HCT116 (cell line): ENCODE results near the gene BMP2. TPM values are rescaled to one million over a fixed set of nuclear protein-coding genes. Genes with fewer than 3 reads are reported as not detected.

Experiments
- ATAC-seq: fragments of 200-7000 bp; cut with Tn5 transposase; 2 replicates; pipeline ENCODE4 v1.9.1; 2020; ENCODE audit warnings: mild to moderate bottlenecking, moderate library complexity
- BruUV-seq: library from RNA; stranded (reverse); fragments of 400-500 nt; replicated peaks from 2 replicates; lab custom pipeline; 2021; lab: Mats Ljungman, UMichigan
- CTCF ChIA-PET: fragments of 300-600 bp; sonication (Branson Sonifier 250); formaldehyde crosslinking; loops from one replicate; lab custom pipeline; 2021; ENCODE audit warnings: antibody characterized with exemption; lab: Charles Lee
- POLR2A ChIA-PET: fragments of 300-600, 350-600 bp; sonication (Branson Sonifier 250); formaldehyde crosslinking; loops from one replicate; lab custom pipeline; 2021; ENCODE audit warnings: antibody characterized with exemption; lab: Charles Lee
- RAD21 ChIA-PET, 2 experiments: fragments of 300-600 bp; sonication (Branson Sonifier 250); formaldehyde crosslinking; loops; one replicate each; lab custom pipeline; 2023; ENCODE audit warnings: low total read pairs in 2 of 2; ENCODE audit not compliant: uncharacterized antibody in 2 of 2, unreplicated experiment in 2 of 2, low non-redundant PET in 1 of 2; lab: Charles Lee
- DNase-seq: peaks from one replicate; pipeline ENCODE4 v3.0.0-alpha.2; 2010; ENCODE audit warnings: low read depth, low spot score
- H2AFZ ChIP-seq: fragments of 200-600 bp; shearing (Covaris generic), sonication (generic); 2 replicates; pipeline ENCODE4 v1.6.1; 2017; ENCODE audit warnings: low read depth, mixed run types, mixed read lengths, antibody characterized with exemption, low read length; ENCODE audit not compliant: poor library complexity, severe bottlenecking
- H3K27ac ChIP-seq: 2 replicates; pipeline ENCODE4 v1.5.1; 2012; ENCODE audit warnings: low read depth, low read length
- H3K27me3 ChIP-seq: fragments of 200-600 bp; sonication (generic); 2 replicates; pipeline ENCODE4 v1.6.1; 2016; ENCODE audit warnings: mixed run types, low read length, mixed read lengths; ENCODE audit not compliant: insufficient read depth
- H3K36me3 ChIP-seq, 2 experiments: fragments of 200-500 bp in 1 of 2; fragments of 200-600 bp in 1 of 2; sonication (Bioruptor generic) in 1 of 2; sonication (generic) in 1 of 2; 2 replicates each; pipeline versions ENCODE4 v1.5.1 to v1.6.1; 2014 to 2016; ENCODE audit warnings: low read length in 2 of 2, inconsistent platforms in 1 of 2, mixed read lengths in 1 of 2, mixed run types in 1 of 2; ENCODE audit not compliant: insufficient read depth in 2 of 2, control insufficient read depth in 1 of 2
- H3K4me1 ChIP-seq, 2 experiments: fragments of 200-600 bp in 1 of 2; sonication (generic) in 1 of 2; 2 replicates each; pipeline versions ENCODE4 v1.5.1 to v1.6.1; 2012 to 2017; ENCODE audit warnings: low read length in 2 of 2, inconsistent platforms in 1 of 2, mild to moderate bottlenecking in 1 of 2, mixed read lengths in 1 of 2, mixed run types in 1 of 2, moderate library complexity in 1 of 2; ENCODE audit not compliant: insufficient read depth in 2 of 2, control insufficient read depth in 1 of 2
- H3K4me2 ChIP-seq: fragments of 200-600 bp; sonication (generic); 2 replicates; pipeline ENCODE4 v1.6.1; 2017; ENCODE audit warnings: mixed run types, low read length, mixed read lengths
- H3K4me3 ChIP-seq, 2 experiments: fragments of 200-600 bp in 1 of 2; sonication (generic) in 1 of 2; replicated peaks in 1 of 2; 2 replicates each; pipeline ENCODE4 v1.5.1; 2011 to 2016; ENCODE audit warnings: low read length in 2 of 2, control low read depth in 1 of 2, low read depth in 1 of 2, mild to moderate bottlenecking in 1 of 2, mixed read lengths in 1 of 2, mixed run types in 1 of 2
- H3K79me2 ChIP-seq: fragments of 200-600 bp; sonication (generic); 2 replicates; pipeline ENCODE4 v1.6.1; 2017; ENCODE audit warnings: mild to moderate bottlenecking, mixed run types, low read length, moderate library complexity, mixed read lengths; ENCODE audit not compliant: insufficient read depth
- H3K9ac ChIP-seq: fragments of 200-600 bp; sonication (generic); 2 replicates; pipeline ENCODE4 v1.6.1; 2016; ENCODE audit warnings: low read length, mixed read lengths
- H3K9me2 ChIP-seq: fragments of 200-600 bp; sonication (generic), shearing (Covaris generic); 2 replicates; pipeline ENCODE4 v1.6.1; 2017; ENCODE audit warnings: mixed run types, mild to moderate bottlenecking, moderate library complexity; ENCODE audit not compliant: insufficient read depth
- H3K9me3 ChIP-seq, 2 experiments: fragments of 200-500 bp in 1 of 2; fragments of 200-600 bp in 1 of 2; sonication (Bioruptor generic) in 1 of 2; sonication (generic) in 1 of 2; 2 replicates each; pipeline ENCODE4 v1.6.1; 2014 to 2017; ENCODE audit warnings: low read length in 2 of 2, mixed read lengths in 2 of 2, inconsistent platforms in 1 of 2, low read depth in 1 of 2, mild to moderate bottlenecking in 1 of 2, mixed run types in 1 of 2, moderate library complexity in 1 of 2; ENCODE audit not compliant: control insufficient read depth in 1 of 2, insufficient read depth in 1 of 2
- H4K20me1 ChIP-seq: fragments of 200-600 bp; sonication (generic), shearing (Covaris generic); 2 replicates; pipeline ENCODE4 v1.6.1; 2017; ENCODE audit warnings: mixed run types, mild to moderate bottlenecking, moderate library complexity; ENCODE audit not compliant: insufficient read depth
- EGR1 ChIP-seq: IDR thresholded peaks from 2 replicates; pipeline ENCODE4 v1.6.1; 2012; ENCODE audit warnings: low read depth
- RAD21 ChIP-seq: IDR thresholded peaks from 2 replicates; pipeline ENCODE4 v1.6.1; 2012; ENCODE audit warnings: low read depth, mild to moderate bottlenecking
- SIN3A ChIP-seq: IDR thresholded peaks from 2 replicates; pipeline ENCODE4 v1.6.1; 2012; ENCODE audit warnings: low read depth
- ZFX ChIP-seq: fragments of 450-650 bp; IDR thresholded peaks from 2 replicates; pipeline ENCODE4 v1.6.1; 2017
- intact Hi-C: fragments of 100-400 bp; cut with micrococcal nuclease; formaldehyde crosslinking; loops from 2 replicates; pipeline ENCODE4 v1.10.0; 2022
- total RNA-seq: library from RNA; stranded (reverse); gene quantifications from one replicate; pipeline ENCODE4 v1.2.1, GENCODE V29; 2021; ENCODE audit not compliant: unreplicated experiment
- TF ChIP-seq, protein P1 (sequence below): IDR thresholded peaks from 2 replicates; pipeline ENCODE4 v1.6.1; 2011; ENCODE audit warnings: mild to moderate bottlenecking, low read length, moderate library complexity; ENCODE audit not compliant: insufficient replicate concordance; ENCODE audit errors: extremely low read depth

BMP2 gene
- total RNA-seq, 1 experiment from 2014 or later = 0.15 TPM

DNA sequence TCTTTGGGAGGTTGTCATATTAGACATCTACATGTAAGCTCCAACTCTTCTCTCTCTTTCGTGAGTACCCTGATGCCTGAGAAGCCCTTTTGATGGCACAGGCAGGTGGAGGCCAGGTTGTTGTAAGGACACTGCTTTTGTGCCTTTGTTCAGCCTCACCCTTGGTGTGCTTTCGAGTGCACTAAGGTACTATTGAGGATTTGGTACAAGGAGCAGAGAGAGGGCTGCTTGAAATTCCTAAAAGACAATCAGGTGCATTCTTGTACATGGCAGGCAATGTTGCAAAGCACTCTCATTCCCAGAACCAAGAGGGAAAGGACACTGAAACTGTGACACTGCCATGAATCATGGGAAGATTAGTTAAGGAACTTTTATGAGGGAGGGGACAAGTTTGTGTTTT is 19.1 kb downstream of the BMP2 start:
- H3K27me3 ChIP-seq = no peaks in the 10 kb centered on the region
- no peak overlapping the region for H2AFZ ChIP-seq
- intact Hi-C loops = no loop called here
- H3K36me3 ChIP-seq = no peaks in the 10 kb centered on the region
- H3K27ac ChIP-seq = no peak overlapping the region
- no peaks in the 10 kb centered on the region for H3K9me2 ChIP-seq
- ATAC-seq (no peak), DNase-seq (no peak)
- H3K4me1 ChIP-seq = no peaks in the 10 kb centered on the region
- POLR2A ChIA-PET = no interaction called here
- RAD21 ChIA-PET = no interaction called here
- CTCF ChIA-PET = no interaction called here
- TF ChIP-seq, protein P1, sequence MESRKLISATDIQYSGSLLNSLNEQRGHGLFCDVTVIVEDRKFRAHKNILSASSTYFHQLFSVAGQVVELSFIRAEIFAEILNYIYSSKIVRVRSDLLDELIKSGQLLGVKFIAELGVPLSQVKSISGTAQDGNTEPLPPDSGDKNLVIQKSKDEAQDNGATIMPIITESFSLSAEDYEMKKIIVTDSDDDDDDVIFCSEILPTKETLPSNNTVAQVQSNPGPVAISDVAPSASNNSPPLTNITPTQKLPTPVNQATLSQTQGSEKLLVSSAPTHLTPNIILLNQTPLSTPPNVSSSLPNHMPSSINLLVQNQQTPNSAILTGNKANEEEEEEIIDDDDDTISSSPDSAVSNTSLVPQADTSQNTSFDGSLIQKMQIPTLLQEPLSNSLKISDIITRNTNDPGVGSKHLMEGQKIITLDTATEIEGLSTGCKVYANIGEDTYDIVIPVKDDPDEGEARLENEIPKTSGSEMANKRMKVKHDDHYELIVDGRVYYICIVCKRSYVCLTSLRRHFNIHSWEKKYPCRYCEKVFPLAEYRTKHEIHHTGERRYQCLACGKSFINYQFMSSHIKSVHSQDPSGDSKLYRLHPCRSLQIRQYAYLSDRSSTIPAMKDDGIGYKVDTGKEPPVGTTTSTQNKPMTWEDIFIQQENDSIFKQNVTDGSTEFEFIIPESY = no peak
- no peak for TF ChIP-seq SIN3A
- H3K79me2 ChIP-seq = no peaks in the 10 kb centered on the region
- no TSS peak for BruUV-seq
- no peaks in the 10 kb centered on the region; a peak in 2 of 4 replicates for H3K9me3 ChIP-seq
- H3K9ac ChIP-seq = no peak overlapping the region
- no peak overlapping the region for H3K4me3 ChIP-seq
- H4K20me1 ChIP-seq = no peaks in the 10 kb centered on the region
- no peak overlapping the region for H3K4me2 ChIP-seq

DNA sequence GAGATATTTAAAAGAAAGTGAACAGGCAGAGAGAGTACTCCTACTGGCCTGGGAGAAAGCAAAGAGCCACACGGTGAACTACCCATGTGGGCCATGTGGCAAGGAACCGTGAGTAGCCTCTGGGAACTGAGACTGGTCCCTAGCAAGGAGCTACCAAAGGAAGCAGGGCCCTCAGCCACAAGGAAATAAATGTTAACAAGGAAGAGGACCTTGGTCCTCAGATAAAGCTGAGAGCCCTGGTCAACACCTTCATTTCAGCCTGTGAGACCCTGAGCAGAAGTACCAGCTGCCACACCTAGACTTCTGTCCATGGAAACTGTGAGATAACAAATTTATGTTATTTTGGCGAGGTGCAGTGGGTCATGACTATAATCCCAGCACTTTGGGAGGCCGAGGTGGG is 25.3 kb downstream of the BMP2 start:
- no peak for ATAC-seq
- no peaks in the 10 kb centered on the region for H3K9me2 ChIP-seq
- no peak overlapping the region for H2AFZ ChIP-seq
- no peak overlapping the region for H3K9ac ChIP-seq
- intact Hi-C loops = no loop called here
- no peak overlapping the region for H3K4me2 ChIP-seq
- H3K27me3 ChIP-seq = no peaks in the 10 kb centered on the region
- H3K9me3 ChIP-seq = no peaks in the 10 kb centered on the region; a peak in 2 of 4 replicates
- no peak overlapping the region for H3K27ac ChIP-seq
- CTCF ChIA-PET = no interaction called here
- no peaks in the 10 kb centered on the region for H3K36me3 ChIP-seq
- no peak for TF ChIP-seq RAD21
- TF ChIP-seq EGR1 = no peak
- TF ChIP-seq ZFX = no peak
- TF ChIP-seq, all 23 proteins: peak for 0
- BruUV-seq = no TSS peak
- no peak for DNase-seq
- Histone ChIP-seq H3K79me2 (no peaks in the 10 kb centered on the region), H3K4me3 (no peak overlapping the region), H4K20me1 (no peaks in the 10 kb centered on the region), H3K4me1 (no peaks in the 10 kb centered on the region)
- POLR2A ChIA-PET = no interaction called here
- RAD21 ChIA-PET = no interaction called here
